ENCODE data around the gene MYL6. TPM values are rescaled to one million over a fixed set of nuclear protein-coding genes. Genes with fewer than 3 reads are reported as not detected.

The MYL6 gene
- total RNA-seq, result 1,000 to 10,000 TPM; 1,103 to 4,858 (median 2,577) TPM

DNA sequence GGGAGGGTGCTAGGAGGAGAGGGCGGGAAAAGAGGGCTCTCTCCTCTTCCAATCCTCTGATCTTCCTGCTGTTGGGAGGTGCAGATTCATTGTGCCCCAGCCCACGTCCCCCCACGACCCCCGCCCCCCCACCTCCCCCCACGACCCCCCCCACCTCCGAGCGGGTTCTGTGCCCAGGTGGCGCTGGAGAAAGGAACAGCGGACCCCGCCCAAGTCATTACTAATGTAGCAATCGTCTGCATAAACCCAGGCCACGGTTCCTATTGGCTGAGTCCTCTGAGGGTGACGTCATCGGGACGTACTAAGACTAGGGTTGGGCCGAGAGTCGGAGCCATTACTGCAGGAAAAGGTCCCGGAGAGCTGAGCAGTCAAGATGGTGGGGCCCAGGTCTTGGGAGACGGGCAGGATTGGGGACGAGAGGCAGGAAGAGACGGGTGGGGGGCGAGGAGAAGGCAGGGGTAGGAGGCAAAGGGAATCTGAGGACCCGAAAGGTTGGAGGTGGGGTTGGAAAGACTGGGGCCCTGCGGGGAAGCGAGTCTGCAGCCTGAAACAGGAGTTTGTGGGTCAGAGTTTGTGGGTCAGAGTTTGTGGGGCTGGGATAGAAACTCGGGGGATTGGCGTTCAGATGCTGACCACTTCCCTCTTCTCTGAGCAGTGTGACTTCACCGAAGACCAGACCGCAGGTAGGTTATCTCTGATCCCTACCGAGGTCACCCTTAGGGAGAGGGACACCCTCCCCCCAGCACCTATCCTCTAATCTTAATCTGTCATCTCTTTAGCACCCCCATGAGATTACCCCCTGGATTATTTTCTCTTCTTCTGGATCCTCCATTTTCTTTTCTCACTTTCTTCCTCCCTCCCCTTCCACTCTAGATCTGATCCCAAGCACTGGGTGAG is at the start of gene MYL6:
Gene MYL6 (plus strand): TSS at position 331 of the 897 bp plus-strand sequence. CDS start 43 bp downstream, at position 374.
- intact Hi-C loops (cut with DNase I; ENCODE audit: low total_unique reads), result no loop called here
- TF ChIP-seq, protein P1, sequence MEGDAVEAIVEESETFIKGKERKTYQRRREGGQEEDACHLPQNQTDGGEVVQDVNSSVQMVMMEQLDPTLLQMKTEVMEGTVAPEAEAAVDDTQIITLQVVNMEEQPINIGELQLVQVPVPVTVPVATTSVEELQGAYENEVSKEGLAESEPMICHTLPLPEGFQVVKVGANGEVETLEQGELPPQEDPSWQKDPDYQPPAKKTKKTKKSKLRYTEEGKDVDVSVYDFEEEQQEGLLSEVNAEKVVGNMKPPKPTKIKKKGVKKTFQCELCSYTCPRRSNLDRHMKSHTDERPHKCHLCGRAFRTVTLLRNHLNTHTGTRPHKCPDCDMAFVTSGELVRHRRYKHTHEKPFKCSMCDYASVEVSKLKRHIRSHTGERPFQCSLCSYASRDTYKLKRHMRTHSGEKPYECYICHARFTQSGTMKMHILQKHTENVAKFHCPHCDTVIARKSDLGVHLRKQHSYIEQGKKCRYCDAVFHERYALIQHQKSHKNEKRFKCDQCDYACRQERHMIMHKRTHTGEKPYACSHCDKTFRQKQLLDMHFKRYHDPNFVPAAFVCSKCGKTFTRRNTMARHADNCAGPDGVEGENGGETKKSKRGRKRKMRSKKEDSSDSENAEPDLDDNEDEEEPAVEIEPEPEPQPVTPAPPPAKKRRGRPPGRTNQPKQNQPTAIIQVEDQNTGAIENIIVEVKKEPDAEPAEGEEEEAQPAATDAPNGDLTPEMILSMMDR (IDR thresholded peaks at IDR 0.05), result peak in 2 of 4 experiments; percentile 27 to 34
- TF ChIP-seq POLR2A (IDR thresholded peaks at IDR 0.05), result peak; percentile 99
- H3K36me3 ChIP-seq, result no peaks in the 10 kb centered on the region
- H3K4me1 ChIP-seq, result peaks cover under 1 to 18% of the 10 kb centered on the region in 2 donors
- no peaks in the 10 kb centered on the region for H3K9me3 ChIP-seq
- H3K27me3 ChIP-seq, result no peaks in the 10 kb centered on the region
- peak within 1 kb of the TSS; percentile 99 for H3K27ac ChIP-seq
- peak; percentile 95 to 99 for DNase-seq
- H3K4me3 ChIP-seq, result peak within 1 kb of the TSS; percentile 89 to 98

DNA sequence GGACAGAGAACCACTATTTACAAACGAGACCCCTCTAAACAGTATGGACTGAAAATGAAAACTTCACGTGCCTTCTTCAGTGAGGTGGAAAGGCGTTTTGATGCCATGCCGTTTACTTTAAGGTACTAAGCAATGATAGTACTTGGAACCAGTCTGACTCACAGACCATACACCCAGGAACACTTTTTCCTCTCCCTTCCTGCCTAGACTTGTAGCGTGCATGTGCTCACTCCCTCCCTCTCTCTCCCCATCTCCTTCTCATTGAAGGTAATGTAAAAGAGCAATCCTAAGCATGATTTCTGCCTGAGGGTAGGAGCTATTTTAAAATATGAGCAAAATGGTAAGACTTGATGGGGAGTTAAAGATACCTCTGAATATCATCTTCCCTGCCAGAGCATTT is 47.6 kb upstream of the MYL6 start:
- intact Hi-C loops (cut with DNase I; ENCODE audit: low total_unique reads), result no loop called here
- no peak overlapping the region for H3K4me3 ChIP-seq
- H3K36me3 ChIP-seq, result no peaks in the 10 kb centered on the region
- TF ChIP-seq POLR2A (IDR thresholded peaks at IDR 0.05), result no peak
- TF ChIP-seq, protein P1 (IDR thresholded peaks at IDR 0.05), result no peak
- H3K27ac ChIP-seq, result no peak overlapping the region
- H3K9me3 ChIP-seq, result no peaks in the 10 kb centered on the region
- no peaks in the 10 kb centered on the region for H3K4me1 ChIP-seq
- no peak for DNase-seq
- no peaks in the 10 kb centered on the region for H3K27me3 ChIP-seq

DNA sequence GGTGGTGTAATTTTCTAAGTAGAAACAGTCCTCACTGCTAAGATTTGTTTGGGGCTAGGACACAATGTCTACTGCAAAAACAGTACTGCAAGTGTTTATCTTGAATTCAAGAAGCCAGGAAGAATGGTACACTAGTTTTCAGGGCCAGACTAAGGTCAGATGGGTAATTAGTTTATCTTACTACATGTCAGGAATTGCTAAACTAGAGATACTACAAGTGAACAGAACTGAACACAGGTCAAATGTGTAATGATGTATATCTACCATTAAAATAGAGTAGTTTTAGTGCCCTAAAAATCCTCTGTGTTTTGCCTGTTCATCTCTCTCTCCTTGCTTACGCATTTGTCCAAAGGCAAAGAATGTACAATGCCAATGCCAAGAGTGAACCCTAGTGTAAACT is 44.1 kb upstream of the MYL6 start:
- TF ChIP-seq, protein P1 (IDR thresholded peaks at IDR 0.05), result no peak
- no peak for TF ChIP-seq POLR2A (IDR thresholded peaks at IDR 0.05)
- Histone ChIP-seq H3K27me3 (no peaks in the 10 kb centered on the region), H3K36me3 (no peaks in the 10 kb centered on the region), H3K9me3 (no peaks in the 10 kb centered on the region), H3K4me1 (peaks cover 3 to 6% of the 10 kb centered on the region in 2 donors), H3K27ac (no peak overlapping the region), H3K4me3 (no peak overlapping the region)
- no peak for DNase-seq
- intact Hi-C loops (cut with DNase I; ENCODE audit: low total_unique reads), result no loop called here

DNA sequence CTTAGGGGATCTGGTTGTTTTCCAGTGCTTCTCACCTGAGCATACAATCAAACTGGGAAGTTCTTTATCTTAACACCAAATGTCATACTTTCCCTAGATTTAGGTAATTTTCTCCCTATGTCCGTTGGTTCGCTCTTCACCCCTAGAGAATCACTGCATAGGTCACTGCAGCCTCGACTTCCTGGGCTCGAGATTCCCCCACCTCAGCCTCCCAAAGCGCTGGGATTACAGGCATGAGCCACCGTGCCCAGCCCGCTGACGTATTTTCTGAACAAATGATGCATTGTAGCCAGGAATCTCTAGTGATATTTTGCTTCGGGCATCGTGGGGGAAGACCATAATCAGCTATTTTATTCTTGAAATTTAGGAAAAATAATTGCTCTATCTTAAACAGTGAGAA is 42.8 kb upstream of the MYL6 start:
- DNase-seq, result no peak
- TF ChIP-seq, protein P1 (IDR thresholded peaks at IDR 0.05), result no peak
- TF ChIP-seq POLR2A (IDR thresholded peaks at IDR 0.05), result no peak
- Histone ChIP-seq H3K9me3 (no peaks in the 10 kb centered on the region), H3K27ac (peak overlapping the region; percentile 98), H3K4me1 (peaks cover 5 to 12% of the 10 kb centered on the region in 2 donors), H3K27me3 (no peaks in the 10 kb centered on the region), H3K4me3 (peak overlapping the region; percentile 61 to 77), H3K36me3 (no peaks in the 10 kb centered on the region)
- intact Hi-C loops (cut with DNase I; ENCODE audit: low total_unique reads), result loop anchor here (5.0 kb wide), 1 partner anchor 107 kb away; the partner anchor contains the start of genes NABP2 and RNF41

All from uterus (tissue), 4 donors.